GM18507 (cell line): ENCODE measurements around the gene JMJD7.

Experiments
- DNase-seq: peaks from one replicate; pipeline ENCODE4 v3.0.0; 2011; ENCODE audit warnings: low read depth; ENCODE audit not compliant: insufficient read length; ENCODE audit errors: extremely low spot score
- FAIRE-seq: peaks from 2 replicates; lab custom pipeline; 2011; peaks lifted over from hg19 to GRCh38; lab: Jason Lieb, UNC

JMJD7 gene

GRCh38 chr15:41855261-41855961, 27.5 kb downstream of the JMJD7 start:
- FAIRE-seq (no peak), DNase-seq (no peak)

DNA sequence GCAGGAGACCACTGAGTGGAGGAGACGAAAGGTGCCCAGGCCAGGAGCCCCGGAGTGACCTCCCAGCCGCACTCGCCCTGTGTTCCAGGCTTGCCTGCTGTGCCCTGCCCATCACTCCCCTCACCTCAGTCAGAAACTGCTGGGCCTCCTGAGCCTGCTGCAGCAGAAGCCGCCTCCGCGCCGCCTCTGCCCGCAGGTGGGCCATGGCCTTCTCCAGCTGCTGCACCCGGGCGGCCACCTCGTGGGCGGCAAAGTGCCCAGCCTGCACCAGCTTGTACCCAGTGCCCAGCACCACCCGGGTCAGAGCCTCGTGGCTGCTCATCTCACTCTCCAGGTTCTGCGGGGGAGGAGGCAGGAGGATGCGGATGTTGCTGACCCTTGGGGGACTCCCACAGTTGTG, 28.4 kb downstream of the JMJD7 start:
- DNase-seq = no peak
- FAIRE-seq = no peak

DNA sequence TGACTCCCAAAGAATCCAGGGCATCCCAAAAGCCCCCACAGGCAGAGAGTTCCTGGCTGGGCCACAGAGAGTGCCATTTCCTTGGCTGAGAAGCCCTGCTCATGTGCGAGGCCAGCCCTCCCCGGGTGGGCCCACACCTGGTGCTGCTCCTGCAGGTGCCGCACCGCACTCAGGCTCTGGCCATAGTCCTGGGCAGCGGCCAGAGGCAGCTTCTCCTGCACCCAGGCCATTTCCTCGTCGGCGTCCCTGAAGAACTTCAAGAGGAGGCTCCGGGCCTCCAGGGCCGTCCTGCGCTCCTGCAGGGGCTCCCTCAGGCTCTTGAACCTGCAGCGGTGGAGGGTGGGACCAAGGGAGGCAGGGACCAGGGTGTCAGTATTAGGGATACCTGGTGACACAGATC, 28.8 kb downstream of the JMJD7 start:
- DNase-seq (no peak), FAIRE-seq (no peak)

GRCh38 chr15:41857316-41857715, 29.4 kb downstream of the JMJD7 start:
- FAIRE-seq (no peak), DNase-seq (no peak)

DNA sequence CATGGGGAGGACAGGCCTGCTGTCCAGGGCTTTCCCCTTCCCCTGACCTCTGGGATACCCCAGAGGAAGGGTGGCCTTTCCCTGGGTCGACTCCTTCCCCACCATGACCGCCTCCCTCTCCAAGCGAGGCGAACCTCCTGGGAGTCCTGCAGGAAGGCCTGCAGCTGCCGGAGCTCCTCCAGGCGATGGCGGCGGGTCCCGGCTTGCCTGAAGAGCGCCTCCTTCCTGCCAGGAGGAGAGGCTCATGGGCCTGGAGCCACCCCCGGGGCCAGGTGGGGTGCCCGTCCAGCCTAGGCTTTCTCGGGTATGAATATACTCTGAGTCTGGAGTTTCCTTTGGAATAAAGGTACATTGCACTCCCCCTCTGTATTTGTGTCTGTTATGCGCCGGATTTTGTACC, 30.9 kb downstream of the JMJD7 start:
- FAIRE-seq (no peak), DNase-seq (no peak)

- no peak for DNase-seq
- FAIRE-seq = no peak
These were observed 32.3 kb downstream of the JMJD7 start for GRCh38 chr15:41860049-41860828.

- no peak for DNase-seq
- no peak for FAIRE-seq
These were observed 34.0 kb downstream of the JMJD7 start for GRCh38 chr15:41861736-41862356.

GRCh38 chr15:41862515-41863116, 34.7 kb downstream of the JMJD7 start:
- no peak for FAIRE-seq
- no peak for DNase-seq

DNA sequence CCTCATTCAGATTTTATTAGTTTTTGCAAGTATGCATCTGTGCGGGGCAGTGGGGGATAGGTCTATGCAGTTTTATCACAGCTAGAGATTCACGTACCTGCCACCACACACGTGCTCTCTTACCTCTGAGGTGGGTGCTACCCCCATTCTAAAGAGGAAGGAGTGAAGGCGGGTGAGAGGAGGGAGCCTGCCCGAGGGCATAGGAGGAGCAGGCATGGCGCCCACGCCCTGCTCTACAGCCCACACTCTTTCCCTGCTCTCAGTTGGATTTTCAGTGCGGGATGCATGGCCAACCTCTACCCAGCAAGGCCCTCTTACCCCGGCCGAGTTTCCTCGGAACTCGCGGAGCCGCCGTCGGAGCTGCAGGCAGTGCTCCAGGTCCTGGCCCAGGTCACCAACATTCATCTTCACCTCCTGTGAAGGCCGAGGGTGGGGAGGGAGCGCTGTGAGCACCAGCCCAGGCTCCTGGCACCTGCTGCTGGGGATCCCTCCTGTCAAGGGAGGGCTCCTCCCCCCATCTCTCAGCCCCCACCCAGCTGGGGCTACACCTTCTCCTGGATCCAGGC, 37.7 kb downstream of the JMJD7 start:
- no peak for DNase-seq

DNA sequence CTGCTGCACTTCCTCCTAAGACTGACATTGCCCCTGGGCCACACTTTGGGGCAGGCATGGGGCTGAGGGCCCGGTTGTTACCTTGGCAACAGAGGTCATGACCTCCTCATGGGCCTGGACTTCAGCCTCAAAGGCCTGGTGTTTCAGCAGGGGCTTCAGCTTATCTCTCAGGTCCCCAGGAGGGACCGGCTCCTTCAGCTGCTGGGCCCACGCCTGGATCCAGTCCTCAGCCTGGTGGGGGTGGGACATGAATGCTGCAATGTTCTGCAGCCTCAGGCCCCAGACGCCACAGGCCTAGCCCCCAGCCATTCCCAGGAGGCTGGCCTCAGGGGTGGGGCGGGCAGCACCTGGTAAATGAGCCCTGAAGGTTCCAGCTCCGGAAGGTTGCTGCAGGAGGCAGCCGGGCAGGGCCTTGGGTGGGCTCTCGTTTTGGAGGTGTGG, 38.4 kb downstream of the JMJD7 start:
- FAIRE-seq = no peak
- no peak for DNase-seq

More for the DNA sequence above, 37.7 kb downstream of the JMJD7 start:
- FAIRE-seq = no peak

DNA sequence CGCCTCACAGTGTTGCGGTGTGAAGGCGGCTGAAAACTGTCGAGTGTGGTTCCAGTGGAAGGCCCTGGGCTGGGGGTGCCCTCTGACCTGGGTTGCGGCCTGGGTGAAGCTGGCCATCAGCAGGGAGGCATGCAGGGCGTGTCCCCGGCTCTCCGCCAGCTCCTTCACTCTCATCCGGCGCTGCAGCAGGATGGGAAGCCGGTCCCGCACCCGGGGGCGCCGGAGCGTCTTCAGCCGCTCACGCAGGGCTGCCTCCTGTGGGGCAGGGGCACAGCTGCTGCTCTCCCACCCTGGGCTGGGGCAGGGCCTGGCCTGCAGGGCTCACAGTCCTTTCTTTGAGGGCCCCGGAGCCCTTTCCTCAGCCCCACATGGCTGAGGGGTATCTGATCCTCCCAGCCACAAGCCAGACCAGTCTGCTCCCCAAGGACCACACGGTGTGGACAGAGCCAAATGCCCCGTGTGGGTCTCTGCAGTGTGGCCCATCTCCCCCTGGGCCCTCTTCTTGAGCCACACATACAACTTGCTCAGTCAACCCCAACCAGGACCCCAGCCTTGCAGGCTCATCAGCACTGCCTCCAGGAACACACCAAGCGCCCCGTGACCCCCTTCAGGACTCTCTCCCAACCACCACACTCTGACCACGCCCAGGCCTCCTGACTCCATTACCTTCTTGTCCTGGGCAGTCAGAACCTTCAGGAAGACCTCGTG, 39.1 kb downstream of the JMJD7 start:
- no peak for FAIRE-seq
- DNase-seq = no peak

DNA sequence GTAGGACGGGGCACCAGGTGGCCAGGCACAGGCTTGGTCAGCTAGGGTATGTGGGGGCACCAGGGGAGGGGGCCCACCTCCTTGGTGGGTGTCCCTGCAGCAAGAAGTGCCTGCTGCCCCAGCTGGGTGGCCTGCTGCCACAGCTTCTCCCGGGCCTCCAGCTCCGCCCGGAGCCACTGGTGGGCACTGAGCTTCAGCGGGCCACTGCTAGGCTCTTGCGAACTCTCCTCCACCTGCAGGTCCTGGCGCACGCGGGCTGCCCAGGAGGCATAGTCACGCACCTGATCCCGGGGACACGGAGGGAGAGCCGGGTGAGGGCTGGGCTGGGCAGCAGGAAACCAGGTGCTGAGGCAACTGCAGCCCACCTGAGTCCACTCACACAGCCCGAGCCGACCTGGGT, 40.4 kb downstream of the JMJD7 start:
- DNase-seq = no peak
- FAIRE-seq = no peak

DNA sequence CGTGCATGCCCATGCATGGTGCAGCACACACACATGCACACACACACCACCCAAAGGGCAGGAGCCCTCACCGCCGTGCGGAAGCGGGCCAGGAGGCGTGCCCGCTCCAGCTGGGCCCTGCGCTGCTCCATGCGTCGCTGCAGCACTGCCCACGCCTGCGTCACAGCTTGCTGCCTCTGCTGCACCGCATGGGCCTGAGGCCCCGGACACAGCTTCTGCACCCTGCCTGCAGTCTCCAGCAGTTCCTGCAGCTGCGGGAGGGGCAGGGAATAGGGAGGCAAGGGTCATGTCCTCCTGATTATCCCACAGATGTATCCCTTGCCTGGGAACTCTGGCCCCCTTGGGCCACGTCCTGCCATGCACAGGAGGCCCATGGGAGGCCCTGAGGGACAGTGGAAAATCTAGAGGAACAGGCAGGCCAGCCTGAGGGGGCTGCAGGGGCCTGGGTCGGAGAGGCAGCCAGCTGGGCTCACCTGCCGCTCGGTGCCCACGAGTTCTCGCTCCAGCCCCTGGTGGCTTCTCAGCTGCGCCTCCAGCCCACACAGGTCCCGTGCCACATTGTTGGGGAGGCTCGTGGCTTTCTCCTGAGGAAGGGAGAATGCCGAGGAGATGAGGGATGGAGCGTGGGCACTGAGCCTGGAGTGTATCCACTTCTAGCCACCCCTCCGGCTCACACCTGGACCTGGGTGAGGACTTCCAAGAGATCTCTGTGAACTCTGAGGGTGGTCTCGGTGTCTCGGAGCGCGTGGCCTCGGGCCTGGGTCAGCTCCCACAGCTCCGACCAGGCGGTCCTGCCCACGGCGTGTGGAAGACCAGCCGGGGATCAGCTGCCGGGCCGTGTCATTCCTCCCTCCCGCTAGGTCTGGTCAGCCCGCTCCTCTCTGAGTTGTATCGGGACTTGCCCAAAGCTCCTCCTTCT, 42.1 kb downstream of the JMJD7 start:
- no peak for FAIRE-seq
- DNase-seq = no peak

DNA sequence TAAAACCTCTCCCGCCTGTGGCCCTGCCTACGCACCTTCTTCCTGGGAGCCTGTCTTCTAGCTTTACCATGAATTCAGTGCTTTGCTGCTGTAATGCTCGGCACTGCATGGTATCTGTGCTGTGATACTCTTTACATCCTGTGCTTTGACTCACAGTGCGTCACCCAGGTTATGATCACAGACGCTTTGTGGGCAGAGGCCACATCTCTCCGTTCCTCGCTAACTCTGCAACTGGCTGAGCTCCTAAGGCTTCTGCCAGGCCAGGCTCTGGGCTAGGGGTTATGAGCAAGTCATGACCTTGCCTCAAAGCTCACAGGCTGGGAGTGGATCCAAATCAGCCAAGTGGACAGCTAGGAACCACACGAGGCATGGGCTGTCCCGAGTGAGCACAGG, 42.8 kb downstream of the JMJD7 start:
- DNase-seq = no peak
- FAIRE-seq = no peak

- FAIRE-seq (no peak), DNase-seq (no peak)
These were observed 43.4 kb downstream of the JMJD7 start for GRCh38 chr15:41871175-41871905.

- FAIRE-seq (no peak), DNase-seq (no peak)
These were observed 44.4 kb downstream of the JMJD7 start for GRCh38 chr15:41872166-41872747.

GRCh38 chr15:41873711-41874110, 45.8 kb downstream of the JMJD7 start:
- FAIRE-seq (no peak), DNase-seq (no peak)
